Ishikawa (cell line): ENCODE data around the gene STAMBPL1.

ENCODE experiments used
- CEBPB ChIP-seq: IDR thresholded peaks from 2 replicates; pipeline ENCODE4 v1.6.1; 2012
- CREB1 ChIP-seq: IDR thresholded peaks from 2 replicates; pipeline ENCODE4 v1.6.1; 2012; ENCODE audit warnings: low read depth
- EGR1 ChIP-seq: IDR thresholded peaks from 2 replicates; pipeline ENCODE4 v1.6.1; 2012
- EP300 ChIP-seq: IDR thresholded peaks from 2 replicates; pipeline ENCODE4 v1.6.1; 2012; ENCODE audit warnings: borderline replicate concordance
- FOXM1 ChIP-seq: IDR thresholded peaks from 2 replicates; pipeline ENCODE4 v1.6.1; 2012; ENCODE audit warnings: low read depth, borderline replicate concordance
- MAX ChIP-seq: IDR thresholded peaks from 2 replicates; pipeline ENCODE4 v1.6.1; 2012
- NFIC ChIP-seq: IDR thresholded peaks from 2 replicates; pipeline ENCODE4 v1.6.1; 2012
- RAD21 ChIP-seq: IDR thresholded peaks from 2 replicates; pipeline ENCODE4 v1.6.1; 2012; ENCODE audit warnings: low read depth
- REST ChIP-seq: IDR thresholded peaks from 2 replicates; pipeline ENCODE4 v1.6.1; 2012; ENCODE audit warnings: low read depth, mild to moderate bottlenecking
- TAF1 ChIP-seq: IDR thresholded peaks from 2 replicates; pipeline ENCODE4 v1.6.1; 2012; ENCODE audit warnings: low read depth, mild to moderate bottlenecking
- TCF12 ChIP-seq: IDR thresholded peaks from 2 replicates; pipeline ENCODE4 v1.6.1; 2012; ENCODE audit warnings: low read depth
- TEAD4 ChIP-seq: IDR thresholded peaks from 2 replicates; pipeline ENCODE4 v1.6.1; 2012
- USF1 ChIP-seq: IDR thresholded peaks from 2 replicates; pipeline ENCODE4 v1.6.1; 2012
- YY1 ChIP-seq: IDR thresholded peaks from 2 replicates; pipeline ENCODE4 v1.6.1; 2012; ENCODE audit warnings: low read depth
- ZBTB7A ChIP-seq: IDR thresholded peaks from 2 replicates; pipeline ENCODE4 v1.6.1; 2012; ENCODE audit warnings: low read depth

STAMBPL1 gene

GRCh38 chr10:88858491-88858890, 21.6 kb upstream of the STAMBPL1 start:
- TF ChIP-seq TCF12 (no peak), CREB1 (no peak), REST (no peak), USF1 (no peak), FOXM1 (0 out of 2 replicates have a peak, but pooled peaks have one; percentile 31), EGR1 (no peak), TEAD4 (no peak), MAX (no peak), EP300 (0 out of 2 replicates have a peak, but pooled peaks have one; percentile 13), TAF1 (no peak), YY1 (no peak), RAD21 (no peak), NFIC (no peak)

GRCh38 chr10:88861036-88861435, 19.0 kb upstream of the STAMBPL1 start:
- TF ChIP-seq MAX (no peak), TEAD4 (no peak), CREB1 (no peak), EGR1 (no peak), USF1 (no peak), YY1 (no peak), TAF1 (no peak), FOXM1 (no peak), TCF12 (no peak)

- TF ChIP-seq RAD21 (peak; percentile 75), CEBPB (no peak)
These were observed 14.7 kb upstream of the STAMBPL1 start for GRCh38 chr10:88865281-88865876.

GRCh38 chr10:88866454-88866853, 13.6 kb upstream of the STAMBPL1 start:
- TF ChIP-seq TCF12 = peak; percentile 91
- 0 out of 2 replicates have a peak, but pooled peaks have one; percentile 21 for TF ChIP-seq USF1
- TF ChIP-seq NFIC = peak; percentile 94
- TF ChIP-seq CEBPB = peak; percentile 57
- TF ChIP-seq ZBTB7A = no peak
- peak; percentile 46; the same call in 1 of the 2 replicates for TF ChIP-seq MAX
- peak; percentile 73; the same call in 1 of the 2 replicates for TF ChIP-seq TEAD4
- peak; percentile 86 for TF ChIP-seq EP300
- TF ChIP-seq EGR1 = no peak
- TF ChIP-seq YY1 = 0 out of 2 replicates have a peak, but pooled peaks have one; percentile 24

- TF ChIP-seq MAX = no peak
These were observed 10.0 kb upstream of the STAMBPL1 start for GRCh38 chr10:88870089-88870488.

GRCh38 chr10:88873757-88874156, 6.3 kb upstream of the STAMBPL1 start:
- TF ChIP-seq REST (no peak), ZBTB7A (no peak), USF1 (no peak), NFIC (no peak), TAF1 (no peak), EGR1 (no peak), TEAD4 (no peak), TCF12 (no peak), CREB1 (no peak), RAD21 (no peak), MAX (no peak), CEBPB (no peak), YY1 (no peak)
